ENCODE results near the gene AKR1A1.
"Not testable (repeated sequence)": the region's sequence is repeated elsewhere in the genome, so short reads cannot be mapped to it uniquely, and the experiment has no call there.

Gene AKR1A1

DNA sequence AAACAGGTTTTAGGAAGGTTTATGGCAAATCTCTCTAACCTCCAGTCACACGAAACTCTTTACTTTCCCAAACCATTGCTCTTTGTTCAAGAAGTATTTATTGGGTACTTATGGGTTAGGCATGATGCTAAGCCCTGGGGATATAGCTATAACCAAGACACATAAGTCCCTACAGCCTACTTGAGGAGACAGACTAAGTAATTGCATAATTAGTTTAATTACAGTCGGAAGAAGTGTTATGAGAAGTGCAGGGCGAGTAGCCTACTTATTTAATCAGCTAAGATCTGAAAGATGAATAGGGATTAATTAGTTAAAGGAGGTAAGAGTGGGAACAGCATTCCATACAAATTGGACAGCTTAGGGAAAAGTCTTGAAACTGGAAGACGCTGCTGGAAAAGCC lies 20.0 kb downstream of the AKR1A1 start:
- DNase-seq, result no peak

GRCh38 chr1:45573231-45573804 lies 22.7 kb downstream of the AKR1A1 start:
- DNase-seq, result no peak

- no peak for DNase-seq
Measured at GRCh38 chr1:45574105-45574626, 23.5 kb downstream of the AKR1A1 start.

- peak; percentile 97 to 99 for DNase-seq
Measured at GRCh38 chr1:45583264-45583665, 32.6 kb downstream of the AKR1A1 start.

DNA sequence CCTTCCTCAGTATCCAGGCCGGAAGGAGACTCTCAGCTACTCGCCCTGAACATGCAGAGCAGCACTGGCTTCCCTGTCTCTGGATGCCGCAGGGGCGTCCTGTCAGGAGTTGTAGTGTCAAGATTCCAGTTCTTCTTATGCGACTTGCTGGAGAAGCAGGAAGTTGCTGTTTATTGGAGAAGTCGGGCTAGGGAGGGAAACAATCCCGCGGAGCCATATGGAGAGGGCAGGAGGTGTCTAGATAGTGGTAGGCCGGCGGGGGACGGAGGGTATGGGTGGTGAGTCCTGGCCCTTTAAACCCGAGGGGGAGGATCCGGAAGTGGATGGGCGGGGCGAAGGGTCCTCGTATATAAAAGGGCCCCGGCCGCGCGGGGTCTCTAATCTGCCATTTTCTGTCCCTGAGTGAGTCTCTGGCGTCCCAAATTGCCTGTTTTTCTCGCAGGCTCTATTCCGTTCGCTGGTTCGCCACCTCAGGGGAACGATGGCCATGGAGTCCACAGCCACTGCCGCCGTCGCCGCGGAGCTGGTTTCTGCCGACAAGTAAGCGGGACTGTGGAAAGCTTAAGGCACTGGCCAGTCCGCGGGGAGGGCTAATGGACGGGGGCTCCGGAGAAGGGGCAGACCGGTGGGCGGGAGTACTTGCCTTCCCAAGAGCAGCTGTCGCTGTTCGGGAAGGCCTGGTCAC lies 33.2 kb downstream of the AKR1A1 start, which contains the start of gene NASP:
Gene NASP, plus strand, starts transcription at position 376 of the 685 bp plus-strand sequence. Its CDS starts 106 bp downstream, at position 482.
- DNase-seq, result peak; percentile 93 to 94

DNA sequence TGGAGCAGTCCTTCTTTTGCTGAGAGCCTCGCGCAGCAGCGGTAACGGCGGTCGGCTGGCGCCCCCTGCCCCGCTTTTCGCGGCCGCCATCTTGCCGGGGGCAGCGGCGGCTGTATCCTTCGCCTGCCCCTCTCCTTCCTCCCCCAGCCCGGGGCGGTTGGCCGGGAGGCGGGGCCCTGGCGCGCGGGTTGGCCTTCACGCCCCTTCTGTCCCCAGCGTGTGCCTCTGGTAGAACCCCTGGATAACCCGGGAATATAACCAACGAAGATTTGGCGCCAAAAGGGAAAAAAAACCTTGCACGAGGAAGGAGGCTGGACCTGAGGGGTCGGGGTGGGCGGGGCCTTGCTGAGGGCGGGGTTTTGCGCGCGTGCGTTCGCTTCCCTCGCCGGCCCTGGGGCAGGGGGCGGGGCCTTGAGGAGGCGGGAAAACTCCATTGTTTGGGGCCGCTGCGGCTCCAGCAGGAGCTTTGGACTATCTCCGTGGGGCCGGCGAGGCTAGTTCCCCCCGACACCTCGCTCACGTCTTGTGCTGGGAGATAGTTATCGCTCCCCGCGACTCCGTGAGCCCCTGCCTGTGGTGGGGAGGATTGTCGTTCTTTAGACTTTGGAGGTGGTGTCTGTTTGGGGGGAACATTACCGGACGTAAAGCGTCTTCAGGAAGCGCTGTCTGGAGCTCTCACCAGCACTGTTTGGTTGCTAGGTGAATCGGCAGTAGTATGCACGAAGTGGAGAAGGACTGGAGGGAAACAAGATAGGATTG lies 33.9 kb downstream of the AKR1A1 start:
- peak; percentile 94 to 96 for DNase-seq

GRCh38 chr1:45585110-45585426 lies 34.4 kb downstream of the AKR1A1 start:
- DNase-seq, result no peak

DNA sequence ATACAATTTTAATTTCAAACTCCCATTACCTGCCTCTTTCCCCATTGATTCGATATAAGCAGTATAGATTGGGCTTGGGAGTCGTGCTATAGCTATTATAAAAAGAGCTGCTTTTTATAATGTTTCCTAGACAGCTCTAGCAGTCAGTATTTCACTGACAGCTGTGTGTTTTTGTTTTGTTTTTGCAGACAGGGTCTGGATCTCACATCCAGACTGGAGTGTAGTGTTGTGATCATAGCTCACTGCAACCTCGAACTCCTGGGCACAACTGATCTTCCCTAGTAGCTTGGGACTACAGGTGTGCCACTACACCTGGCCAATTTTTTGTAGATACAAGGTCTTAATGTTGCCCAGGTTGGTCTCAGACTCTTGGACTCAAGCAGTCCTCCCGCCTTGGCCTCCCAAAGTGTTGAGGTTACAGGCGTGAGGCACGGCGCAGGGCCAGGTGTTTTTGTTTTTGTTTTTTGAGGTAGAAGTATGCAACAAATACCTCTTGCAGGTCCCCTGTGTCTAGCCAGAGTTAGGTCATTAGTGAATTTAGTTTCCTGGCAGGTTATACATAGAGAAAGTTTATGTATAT lies 35.0 kb downstream of the AKR1A1 start:
- no peak for DNase-seq

DNA sequence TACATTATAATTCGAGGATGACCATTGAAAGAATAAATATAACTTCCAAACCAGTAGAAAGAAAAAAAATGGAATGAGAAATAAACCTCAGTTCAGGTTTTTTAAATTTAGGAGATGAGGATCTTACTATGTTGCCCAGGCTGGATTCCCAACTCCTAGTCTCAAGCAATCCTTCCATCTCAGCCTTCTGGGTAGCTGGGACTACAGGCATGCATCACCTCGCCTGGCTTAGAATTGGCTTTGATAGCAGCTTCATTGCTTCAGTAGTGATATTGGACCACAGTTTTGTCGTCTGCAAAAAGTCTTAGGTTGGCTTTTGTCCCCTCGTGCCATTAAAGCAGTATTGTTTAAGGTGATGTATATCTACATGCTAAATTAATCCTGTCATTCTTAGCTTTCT lies 36.1 kb downstream of the AKR1A1 start:
- DNase-seq, result no peak

GRCh38 chr1:45589861-45590260 lies 39.2 kb downstream of the AKR1A1 start:
- DNase-seq, result no peak

DNA sequence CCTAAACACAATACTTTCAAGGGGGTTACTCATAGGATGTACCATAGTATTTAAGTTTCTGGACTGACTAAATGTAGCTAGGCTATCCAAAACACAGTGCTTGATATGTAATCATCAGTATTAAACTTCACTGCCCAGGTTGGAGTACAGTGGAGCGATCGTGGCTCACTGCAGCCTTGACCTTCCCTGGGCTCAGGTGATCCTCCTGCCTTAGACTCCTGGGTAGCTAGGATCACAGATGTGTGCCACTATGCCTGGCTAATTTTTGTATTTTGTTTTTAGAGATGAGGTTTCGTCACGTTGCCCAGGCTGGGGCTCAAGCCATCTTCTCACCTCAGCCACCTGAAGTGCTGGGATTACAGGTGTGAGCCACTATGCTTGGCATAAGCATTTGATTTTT lies 43.8 kb downstream of the AKR1A1 start:
- no peak for DNase-seq

- DNase-seq, result not testable (repeated sequence)
Measured at GRCh38 chr1:45596765-45597164, 46.1 kb downstream of the AKR1A1 start.

DNA sequence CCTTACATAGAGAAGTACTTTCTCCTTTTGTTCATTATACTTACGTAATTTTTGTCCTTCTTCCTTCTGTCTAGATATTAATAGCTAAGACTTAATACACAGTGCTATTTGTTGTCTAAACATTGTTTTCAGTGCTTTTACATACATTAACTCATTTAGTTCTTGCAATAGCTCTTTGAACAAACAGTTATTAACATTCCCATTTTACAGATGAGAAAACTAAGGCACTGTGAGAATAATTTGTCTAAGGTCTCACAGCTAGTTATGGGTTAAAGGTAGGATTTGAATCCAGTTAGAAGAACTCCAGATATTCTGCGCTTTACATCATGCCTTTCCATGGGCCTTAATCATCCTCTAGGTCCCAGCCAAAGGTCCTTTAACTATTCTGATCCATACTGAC lies 53.6 kb downstream of the AKR1A1 start:
- DNase-seq, result no peak

- DNase-seq, result no peak
Measured at GRCh38 chr1:45607404-45608074, 56.9 kb downstream of the AKR1A1 start.

DNA sequence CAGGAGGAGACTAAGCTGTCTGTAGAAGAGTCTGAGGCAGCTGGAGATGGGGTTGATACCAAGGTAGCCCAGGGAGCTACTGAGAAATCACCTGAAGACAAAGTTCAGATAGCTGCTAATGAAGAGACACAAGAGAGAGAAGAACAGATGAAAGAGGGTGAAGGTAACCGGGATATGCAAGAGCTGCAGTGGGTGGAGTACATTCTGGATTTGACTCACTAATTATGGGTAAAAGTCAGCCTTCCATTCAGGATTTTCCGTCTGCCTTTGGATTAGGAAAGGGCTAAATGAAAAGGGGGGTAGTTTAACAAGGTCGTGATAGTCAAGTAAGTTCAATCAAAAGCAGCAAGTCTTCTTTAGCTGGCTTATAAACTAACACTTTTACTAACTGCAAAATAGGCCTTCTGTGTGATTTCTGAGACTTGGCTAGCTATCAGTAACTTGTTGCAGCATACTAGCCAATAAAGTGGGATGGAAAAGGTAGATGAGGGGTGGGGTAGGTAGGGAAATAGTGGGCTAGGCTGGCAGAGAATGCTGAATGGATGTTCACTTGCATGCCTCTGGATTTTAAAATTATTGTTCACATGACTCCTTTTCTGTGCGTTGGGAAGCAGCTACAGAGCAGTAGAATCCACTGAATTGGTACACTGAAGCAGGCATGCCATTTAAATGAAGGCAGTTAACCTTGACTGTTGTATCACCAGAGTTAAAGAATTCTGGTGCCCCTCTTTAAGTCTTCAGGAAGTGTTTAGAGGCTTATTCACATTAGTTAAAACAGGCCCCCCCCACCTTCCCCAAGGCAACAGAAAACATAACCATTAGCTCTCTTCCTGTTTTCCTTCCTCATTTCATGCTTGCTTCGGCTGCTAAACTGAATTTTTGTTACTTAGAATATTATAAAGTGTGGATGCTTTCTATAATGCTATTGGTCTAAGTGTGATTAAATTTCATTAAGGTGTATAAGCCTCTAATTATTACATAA lies 57.8 kb downstream of the AKR1A1 start:
- no peak for DNase-seq

DNA sequence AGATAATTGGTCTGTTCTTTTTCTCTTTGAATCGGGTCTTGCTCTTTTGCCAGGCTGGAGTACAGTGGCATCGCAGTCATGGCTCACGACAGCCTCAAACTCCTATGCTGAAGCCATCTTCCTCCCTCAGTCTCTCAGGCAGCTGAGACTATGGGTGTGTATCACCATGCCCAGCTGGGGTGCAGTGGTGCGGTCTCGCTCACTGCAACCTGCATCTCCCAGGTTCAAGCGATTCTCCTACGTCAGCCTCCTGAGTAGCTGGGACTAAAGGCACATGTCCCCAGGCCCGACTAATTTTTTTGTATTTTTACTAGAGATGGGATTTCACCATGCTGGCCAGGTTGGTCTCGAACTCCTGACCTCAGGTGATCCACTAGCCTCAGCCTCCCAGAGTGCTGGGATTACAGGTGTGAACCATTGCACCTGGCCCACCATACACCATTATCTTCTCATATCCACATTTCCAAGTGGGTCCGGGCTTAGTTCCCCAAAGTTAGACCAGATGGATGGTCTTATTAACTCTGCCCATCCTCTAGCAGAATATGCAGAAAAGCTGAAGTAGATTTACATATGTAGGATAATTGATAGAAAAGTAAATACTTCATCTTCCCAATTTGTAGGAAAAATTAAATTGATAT lies 60.1 kb downstream of the AKR1A1 start:
- no peak for DNase-seq

DNA sequence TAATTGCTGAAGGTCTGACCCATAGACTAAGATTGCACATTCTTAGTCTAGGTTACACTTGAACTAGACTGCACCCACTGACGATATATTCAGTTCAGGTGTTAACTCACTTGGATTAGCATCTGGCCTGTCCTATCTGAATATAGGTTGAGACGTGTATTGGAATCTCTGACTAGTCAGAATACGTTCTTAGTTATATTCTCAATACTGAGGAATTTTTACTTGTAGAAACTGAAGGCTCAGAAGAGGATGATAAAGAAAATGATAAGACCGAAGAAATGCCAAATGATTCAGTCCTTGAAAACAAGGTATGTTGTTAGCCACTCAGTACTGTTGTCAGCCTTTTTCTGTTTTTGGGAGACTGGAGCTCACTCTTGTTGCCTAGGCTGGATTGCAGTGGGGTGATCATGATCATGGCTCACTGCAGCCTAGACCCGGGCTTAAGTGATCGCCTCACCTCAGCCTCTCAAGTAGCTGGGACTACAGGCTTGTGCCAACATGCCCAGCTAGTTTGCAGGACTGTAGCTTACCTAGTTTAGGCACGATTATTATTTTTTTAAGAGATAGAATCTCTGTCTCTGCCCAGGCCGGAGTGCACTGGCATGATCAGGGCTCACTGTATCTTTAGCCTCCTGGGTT lies 62.4 kb downstream of the AKR1A1 start:
- DNase-seq, result no peak

- DNase-seq, result no peak
Measured at GRCh38 chr1:45615885-45616284, 65.3 kb downstream of the AKR1A1 start.

DNA sequence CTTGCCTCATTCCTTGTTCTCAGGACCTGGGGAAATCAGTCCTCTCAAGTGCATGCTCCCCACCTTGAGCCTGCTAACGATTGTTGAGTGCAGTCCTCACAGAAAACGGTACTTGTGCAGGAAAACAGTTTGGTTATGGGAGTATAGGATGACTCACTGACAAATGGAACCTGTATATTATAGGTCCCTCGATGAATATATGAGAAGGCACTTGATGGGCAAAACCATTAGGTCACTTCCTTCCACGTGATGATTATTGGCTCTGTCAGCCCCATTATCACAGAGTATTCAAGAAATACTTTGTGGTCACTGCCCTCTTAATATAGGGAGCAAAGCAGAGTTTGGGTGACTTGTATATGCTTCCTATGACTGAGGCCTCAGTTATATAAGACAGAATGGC lies 67.0 kb downstream of the AKR1A1 start:
- no peak for DNase-seq

GRCh38 chr1:45619149-45619921 lies 68.7 kb downstream of the AKR1A1 start:
- no peak for DNase-seq
